ENCODE data around the gene MCOLN2. TPM values are rescaled to one million over a fixed set of nuclear protein-coding genes. Genes with fewer than 3 reads are reported as not detected.
A peak's percentile ranks its signal among the peaks of the same experiment; 100 is the strongest.

The MCOLN2 gene
- total and polyA plus RNA-seq, 2 of the 8 experiments (the other 6 are each of a cell fraction or from before 2014, with no cell fraction given) = 1.7 to 6.1 TPM

- Histone ChIP-seq H4K8ac (ENCODE audit: extremely low read depth, insufficient read depth, low read length) (no peak overlapping the region), H3K36me3 (ENCODE audit: control insufficient read depth in 2 of 4, insufficient read depth in 4 of 4, low read length in 3 of 4) (no peaks in the 10 kb centered on the region), H3K9me3 (ENCODE audit: insufficient read depth in 2 of 2, low read depth in 1 of 2, low read length in 1 of 2) (no peaks in the 10 kb centered on the region), H3K14ac (ENCODE audit: insufficient read length) (no peak overlapping the region), H2AFZ (ENCODE audit: low read length) (no peak overlapping the region), H3K18ac (ENCODE audit: extremely low read depth, low read length) (no peak overlapping the region), H2BK12ac (ENCODE audit: low read depth, low read length) (no peak overlapping the region), H3K27me3 (replicated peaks in 1 of 4; ENCODE audit: control insufficient read depth in 3 of 4, extremely low read depth in 1 of 4, insufficient read depth in 3 of 4, low read length in 3 of 4) (no peaks in the 10 kb centered on the region), H3K4me2 (ENCODE audit: insufficient read depth in 1 of 2, low read depth in 2 of 2, low read length in 2 of 2) (no peak overlapping the region), H2BK120ac (replicated peaks; ENCODE audit: low read depth, low read length) (no peak overlapping the region), H3K56ac (replicated peaks; ENCODE audit: insufficient read length, low read depth, low read length) (no peak overlapping the region), H4K91ac (replicated peaks; ENCODE audit: insufficient read length, low read length) (no peak overlapping the region), H3K79me2 (ENCODE audit: control insufficient read depth in 1 of 2, insufficient read depth in 2 of 2, low read length in 2 of 2) (no peaks in the 10 kb centered on the region), H3K4ac (replicated peaks; ENCODE audit: insufficient read length, low read depth, low read length) (no peak overlapping the region), H2BK20ac (ENCODE audit: low read length) (no peak overlapping the region), H3K4me1 (replicated peaks in 1 of 4; ENCODE audit: control insufficient read depth in 3 of 4, insufficient read depth in 4 of 4, low read length in 3 of 4) (no peaks in the 10 kb centered on the region), H4K20me1 (replicated peaks in 1 of 2; ENCODE audit: control insufficient read depth in 1 of 2, insufficient read depth in 2 of 2, low read length in 2 of 2) (no peaks in the 10 kb centered on the region), H2AK5ac (ENCODE audit: low read depth, low read length) (no peak overlapping the region), H3K79me1 (ENCODE audit: low read depth, low read length) (no peaks in the 10 kb centered on the region), H4K5ac (ENCODE audit: insufficient read length, low read depth, low read length) (no peak overlapping the region), H2BK5ac (ENCODE audit: low read depth, low read length) (no peak overlapping the region), H3K23ac (ENCODE audit: insufficient read length) (no peak overlapping the region), H3K23me2 (ENCODE audit: low read depth, low read length) (no peaks in the 10 kb centered on the region), H3K9ac (replicated peaks in 1 of 4; ENCODE audit: extremely low read depth in 1 of 4, low read depth in 3 of 4, low read length in 3 of 4) (no peak overlapping the region), H3K4me3 (ENCODE audit: extremely low read depth in 1 of 4, insufficient read depth in 2 of 4, low read depth in 3 of 4, low read length in 4 of 4) (no peak overlapping the region), H2BK15ac (ENCODE audit: low read length) (no peak overlapping the region), H3K27ac (ENCODE audit: low read depth, low read length) (no peak overlapping the region)
- TF ChIP-seq TBP (IDR thresholded peaks at IDR 0.05; ENCODE audit: low read depth, low read length) (no peak), CBX8 (IDR thresholded peaks at IDR 0.05; ENCODE audit: borderline replicate concordance, low read depth, low read length) (no peak), ZNF274 (IDR thresholded peaks at IDR 0.05; ENCODE audit: borderline replicate concordance, extremely low read depth, low read length) (no peak), GABPA (IDR thresholded peaks at IDR 0.05; ENCODE audit: borderline replicate concordance, insufficient read depth, low read length) (no peak)
- ChIA-PET POLR2A (ENCODE audit: partially characterized antibody) (no interaction called here), CTCF (ENCODE audit: partially characterized antibody) (interaction anchor here (0.6 to 4.9 kb wide), 3 partner anchors 24 to 277 kb away, joined by 3 to 22 read pairs (median 3); no protein-coding TSS in a partner anchor)
- WGBS, 2 experiments (ENCODE audit: extremely low coverage in 1 of 2, insufficient coverage in 1 of 2, insufficient read length in 1 of 2, insufficient replicate concordance in 2 of 2, low coverage in 1 of 2, low lambda C conversion rate in 2 of 2, missing lambda C conversion rate in 1 of 2) = 86% methylated on average over 4 of the region's 4 CpGs; no CpG with 5 or more reads in 1 of the 2 experiments
- no peak for FAIRE-seq
- peak in 1 of 2 experiments; percentile 16 for DNase-seq (ENCODE audit: low read depth in 1 of 2, low spot score in 2 of 2)
Observed at GRCh38 chr1:84919461-84919970, 77.4 kb downstream of the MCOLN2 start.

Measured in H1 (cell line).